GM12874 (cell line): ENCODE measurements around the gene KBTBD13.
A peak's percentile ranks its signal among the peaks of the same experiment; 100 is the strongest.

Source experiments
- TF ChIP-seq, protein P1 (sequence below): IDR thresholded peaks from 2 replicates; pipeline ENCODE4 v1.5.1; 2011; ENCODE audit warnings: low read depth, mild to moderate bottlenecking, control low read depth, low read length, moderate library complexity; ENCODE audit not compliant: insufficient read depth

KBTBD13 gene

GRCh38 chr15:65076486-65077290 lies at the start of gene KBTBD13:
Gene KBTBD13, plus strand, starts transcription at chr15:65076746. Its CDS starts 70 bp downstream, at chr15:65076816.
- TF ChIP-seq, protein P1, sequence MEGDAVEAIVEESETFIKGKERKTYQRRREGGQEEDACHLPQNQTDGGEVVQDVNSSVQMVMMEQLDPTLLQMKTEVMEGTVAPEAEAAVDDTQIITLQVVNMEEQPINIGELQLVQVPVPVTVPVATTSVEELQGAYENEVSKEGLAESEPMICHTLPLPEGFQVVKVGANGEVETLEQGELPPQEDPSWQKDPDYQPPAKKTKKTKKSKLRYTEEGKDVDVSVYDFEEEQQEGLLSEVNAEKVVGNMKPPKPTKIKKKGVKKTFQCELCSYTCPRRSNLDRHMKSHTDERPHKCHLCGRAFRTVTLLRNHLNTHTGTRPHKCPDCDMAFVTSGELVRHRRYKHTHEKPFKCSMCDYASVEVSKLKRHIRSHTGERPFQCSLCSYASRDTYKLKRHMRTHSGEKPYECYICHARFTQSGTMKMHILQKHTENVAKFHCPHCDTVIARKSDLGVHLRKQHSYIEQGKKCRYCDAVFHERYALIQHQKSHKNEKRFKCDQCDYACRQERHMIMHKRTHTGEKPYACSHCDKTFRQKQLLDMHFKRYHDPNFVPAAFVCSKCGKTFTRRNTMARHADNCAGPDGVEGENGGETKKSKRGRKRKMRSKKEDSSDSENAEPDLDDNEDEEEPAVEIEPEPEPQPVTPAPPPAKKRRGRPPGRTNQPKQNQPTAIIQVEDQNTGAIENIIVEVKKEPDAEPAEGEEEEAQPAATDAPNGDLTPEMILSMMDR: no peak

GRCh38 chr15:65026756-65027155 lies 49.8 kb upstream of the KBTBD13 start:
- TF ChIP-seq, protein P1: no peak

DNA sequence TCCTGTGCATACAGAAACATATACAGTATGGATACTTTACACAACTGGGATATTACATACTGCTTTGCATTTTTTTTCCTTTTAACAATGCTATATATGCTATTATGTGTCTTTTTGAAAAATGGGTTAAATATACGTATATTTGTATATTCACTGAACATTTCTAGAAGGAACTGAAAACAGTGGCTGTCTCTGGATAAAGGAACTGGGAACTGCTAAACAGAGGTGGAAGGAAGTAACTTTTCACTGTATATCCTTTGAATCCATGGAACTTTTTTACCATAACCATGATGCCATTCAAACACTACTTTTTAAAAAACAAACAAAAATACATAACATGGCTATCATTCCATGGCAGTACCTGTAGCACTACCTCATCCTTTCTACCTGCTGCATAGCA lies 49.0 kb upstream of the KBTBD13 start:
- TF ChIP-seq, protein P1: no peak

GRCh38 chr15:65028338-65028737 lies 48.2 kb upstream of the KBTBD13 start:
- TF ChIP-seq, protein P1: no peak

GRCh38 chr15:65028921-65029735 lies 47.4 kb upstream of the KBTBD13 start, which contains the start of gene MTFMT:
Gene MTFMT, minus strand, starts transcription at chr15:65029639. Its CDS starts 26 bp downstream, at chr15:65029613.
- TF ChIP-seq, protein P1: peak; percentile 13; the same call in 1 of the 2 replicates

DNA sequence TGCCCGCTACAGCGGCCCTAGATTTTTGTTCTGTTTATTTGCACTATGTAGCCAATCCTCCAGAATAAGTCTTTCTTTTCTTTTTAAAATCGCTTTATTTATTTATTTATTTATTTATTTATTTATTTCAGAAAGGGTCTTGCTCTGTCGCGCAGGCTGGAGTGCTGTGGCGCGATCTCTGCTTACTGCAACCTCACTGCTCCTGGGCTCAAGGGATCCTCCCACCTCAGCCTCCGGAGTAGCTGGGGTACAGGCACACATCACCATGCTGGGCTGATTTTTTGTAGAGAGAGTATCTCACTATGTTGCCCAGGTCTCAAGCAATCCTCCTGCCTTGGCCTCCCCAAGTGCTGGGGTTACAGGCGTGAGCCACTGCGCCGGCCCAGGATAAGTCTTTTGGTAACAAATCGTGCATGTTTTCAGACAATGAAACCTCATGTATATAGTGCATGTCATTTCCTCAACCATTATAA lies 46.8 kb upstream of the KBTBD13 start:
- TF ChIP-seq, protein P1: no peak

DNA sequence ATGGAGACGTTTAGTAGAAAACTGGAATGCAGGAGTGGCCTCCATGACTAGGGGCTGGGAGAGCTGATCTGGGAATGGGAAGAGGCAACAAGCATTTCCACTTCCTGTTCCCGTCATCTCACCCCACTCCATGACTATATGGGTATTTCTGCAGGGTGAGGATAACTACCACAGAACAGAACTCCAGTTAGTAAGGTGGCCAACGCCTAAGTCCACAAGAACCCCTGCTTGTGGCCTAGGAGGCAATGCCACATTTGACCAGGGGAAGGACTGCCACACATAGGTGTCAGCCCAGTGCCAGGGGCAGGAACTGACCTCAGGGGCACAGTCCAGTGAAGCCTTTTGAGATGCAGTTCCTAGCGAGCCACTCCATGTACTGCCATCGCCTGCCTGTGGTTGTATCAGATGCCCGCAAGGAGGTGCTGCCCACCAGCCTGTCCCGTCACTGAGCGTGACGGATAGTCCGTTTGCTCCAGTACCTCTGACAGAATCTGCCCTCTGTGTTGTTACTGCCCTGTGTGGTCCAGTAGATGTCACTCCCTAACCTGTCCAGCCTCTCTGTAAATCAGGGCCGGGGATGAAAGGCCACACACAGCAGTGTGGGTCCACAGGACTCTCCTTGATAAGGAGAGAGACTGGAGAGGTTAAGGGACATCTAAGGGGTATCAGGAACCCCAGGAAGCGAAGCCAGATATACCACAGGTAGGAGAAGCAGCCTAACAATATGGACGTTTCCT lies 43.6 kb upstream of the KBTBD13 start:
- TF ChIP-seq, protein P1: peak; percentile 72
